H1 (cell line): ENCODE results near the gene LRRFIP1. TPM values are rescaled to one million over a fixed set of nuclear protein-coding genes. Genes with fewer than 3 reads are reported as not detected.

Experiments
- CTCF ChIA-PET: fragments of 300-600 bp; sonication (Branson Sonifier 250); formaldehyde crosslinking; loops from one replicate; lab custom pipeline; 2021; ENCODE audit not compliant: partially characterized antibody; lab: Charles Lee
- POLR2A ChIA-PET: fragments of 300-600 bp; sonication (Branson Sonifier 250); formaldehyde crosslinking; loops from one replicate; lab custom pipeline; 2021; ENCODE audit warnings: inconsistent platforms; ENCODE audit not compliant: partially characterized antibody; lab: Charles Lee
- DNase-seq, 2 experiments: peaks; one replicate each; pipeline versions ENCODE4 v3.0.0 to v3.0.0-alpha.2; 2010 to 2022; ENCODE audit warnings: low spot score in 2 of 2, low read depth in 1 of 2, mixed read lengths in 1 of 2
- FAIRE-seq: peaks from 2 replicates; lab custom pipeline; 2011; peaks lifted over from hg19 to GRCh38; lab: Jason Lieb, UNC
- H2AFZ ChIP-seq: 2 replicates; pipeline ENCODE4 v1.8.1; 2012; ENCODE audit warnings: low read length, inconsistent platforms
- H2AK5ac ChIP-seq: 2 replicates; pipeline ENCODE4 v1.6.1; 2013; ENCODE audit warnings: low read depth, low read length
- H2BK120ac ChIP-seq: replicated peaks from 2 replicates; pipeline ENCODE3; 2013; ENCODE audit warnings: low read depth, low read length, inconsistent platforms
- H2BK12ac ChIP-seq: 2 replicates; pipeline ENCODE4 v1.6.1; 2013; ENCODE audit warnings: low read depth, low read length
- H2BK15ac ChIP-seq: 2 replicates; pipeline ENCODE4 v1.6.1; 2013; ENCODE audit warnings: low read length
- H2BK20ac ChIP-seq: 2 replicates; pipeline ENCODE4 v1.6.1; 2013; ENCODE audit warnings: low read length
- H2BK5ac ChIP-seq: 2 replicates; pipeline ENCODE4 v1.6.1; 2013; ENCODE audit warnings: low read depth, low read length
- H3K14ac ChIP-seq: 2 replicates; pipeline ENCODE4 v1.6.1; 2013; ENCODE audit warnings: inconsistent platforms; ENCODE audit not compliant: insufficient read length
- H3K18ac ChIP-seq: 2 replicates; pipeline ENCODE4 v1.6.1; 2013; ENCODE audit warnings: low read length; ENCODE audit errors: extremely low read depth
- H3K23ac ChIP-seq: 2 replicates; pipeline ENCODE4 v1.6.1; 2013; ENCODE audit warnings: inconsistent platforms; ENCODE audit not compliant: insufficient read length
- H3K23me2 ChIP-seq: 2 replicates; pipeline ENCODE4 v1.6.1; 2013; ENCODE audit warnings: low read depth, low read length
- H3K27ac ChIP-seq: 2 replicates; pipeline ENCODE4 v1.6.1; 2011; ENCODE audit warnings: low read depth, low read length, inconsistent platforms
- H3K27me3 ChIP-seq, 4 experiments: replicated peaks in 1 of 4; 1 replicate in 1 of 4; 2 replicates in 3 of 4; pipeline versions ENCODE4 v1.6.1 to v1.8.1; 2011 to 2013; ENCODE audit warnings: low read length in 3 of 4, mild to moderate bottlenecking in 3 of 4, inconsistent platforms in 2 of 4, mixed read lengths in 2 of 4, moderate library complexity in 1 of 4; ENCODE audit not compliant: control insufficient read depth in 3 of 4, insufficient read depth in 3 of 4; ENCODE audit errors: extremely low read depth in 1 of 4
- H3K36me3 ChIP-seq, 4 experiments: 2 replicates each; pipeline versions ENCODE4 v1.6.1 to v1.8.1; 2011 to 2013; ENCODE audit warnings: mild to moderate bottlenecking in 4 of 4, low read length in 3 of 4, moderate library complexity in 2 of 4, control low read depth in 1 of 4, inconsistent platforms in 1 of 4; ENCODE audit not compliant: insufficient read depth in 4 of 4, control insufficient read depth in 2 of 4
- H3K4ac ChIP-seq: replicated peaks from 2 replicates; pipeline ENCODE3; 2013; ENCODE audit warnings: low read length, low read depth, mixed read lengths, inconsistent platforms; ENCODE audit not compliant: insufficient read length
- H3K4me1 ChIP-seq, 4 experiments: replicated peaks in 1 of 4; 1 replicate in 1 of 4; 2 replicates in 3 of 4; pipeline versions ENCODE4 v1.6.1 to v1.8.1; 2011 to 2013; ENCODE audit warnings: low read length in 3 of 4, inconsistent platforms in 2 of 4, mixed read lengths in 1 of 4; ENCODE audit not compliant: insufficient read depth in 4 of 4, control insufficient read depth in 3 of 4
- H3K4me2 ChIP-seq, 2 experiments: 2 replicates each; pipeline versions ENCODE4 v1.6.1 to v1.8.1; 2011 to 2013; ENCODE audit warnings: low read depth in 2 of 2, low read length in 2 of 2, control low read depth in 1 of 2, inconsistent platforms in 1 of 2, mild to moderate bottlenecking in 1 of 2; ENCODE audit not compliant: insufficient read depth in 1 of 2
- H3K4me3 ChIP-seq, 4 experiments: fragments of 200-600, 300-600 bp in 1 of 4; sonication (generic), shearing (Covaris generic), sonication (Bioruptor Twin) in 1 of 4; 2 replicates each; pipeline versions ENCODE4 v1.5.1 to v1.8.1; 2011 to 2016; ENCODE audit warnings: low read length in 4 of 4, low read depth in 3 of 4, control low read depth in 2 of 4, inconsistent platforms in 2 of 4, mild to moderate bottlenecking in 2 of 4, mixed read lengths in 1 of 4, moderate library complexity in 1 of 4; ENCODE audit not compliant: insufficient read depth in 2 of 4; ENCODE audit errors: extremely low read depth in 1 of 4
- H3K56ac ChIP-seq: replicated peaks from 2 replicates; pipeline ENCODE3; 2013; ENCODE audit warnings: low read depth, mild to moderate bottlenecking, mixed read lengths, low read length, inconsistent platforms; ENCODE audit not compliant: insufficient read length
- H3K79me1 ChIP-seq: 2 replicates; pipeline ENCODE4 v1.6.1; 2013; ENCODE audit warnings: low read depth, low read length, control low read depth
- H3K79me2 ChIP-seq, 2 experiments: 2 replicates each; pipeline versions ENCODE4 v1.6.1 to v1.8.1; 2012 to 2013; ENCODE audit warnings: low read length in 2 of 2, mild to moderate bottlenecking in 2 of 2, inconsistent platforms in 1 of 2; ENCODE audit not compliant: insufficient read depth in 2 of 2, control insufficient read depth in 1 of 2
- H3K9ac ChIP-seq, 4 experiments: replicated peaks in 1 of 4; 1 replicate in 1 of 4; 2 replicates in 3 of 4; pipeline versions ENCODE4 v1.6.1 to v1.8.1; 2011 to 2013; ENCODE audit warnings: low read depth in 3 of 4, low read length in 3 of 4, control low read depth in 2 of 4, mild to moderate bottlenecking in 2 of 4, moderate library complexity in 2 of 4, inconsistent platforms in 1 of 4; ENCODE audit errors: extremely low read depth in 1 of 4
- H3K9me3 ChIP-seq, 2 experiments: 2 replicates each; pipeline versions ENCODE4 v1.6.1 to v1.8.1; 2012 to 2013; ENCODE audit warnings: mild to moderate bottlenecking in 2 of 2, moderate library complexity in 2 of 2, control low read depth in 1 of 2, inconsistent platforms in 1 of 2, low read depth in 1 of 2, low read length in 1 of 2, mixed read lengths in 1 of 2; ENCODE audit not compliant: insufficient read depth in 2 of 2
- H4K20me1 ChIP-seq, 2 experiments: replicated peaks in 1 of 2; 2 replicates each; pipeline versions ENCODE3 to v1.8.1; 2011 to 2013; ENCODE audit warnings: inconsistent platforms in 2 of 2, low read length in 2 of 2, mild to moderate bottlenecking in 1 of 2; ENCODE audit not compliant: insufficient read depth in 2 of 2, control insufficient read depth in 1 of 2
- H4K5ac ChIP-seq: 2 replicates; pipeline ENCODE4 v1.6.1; 2013; ENCODE audit warnings: low read length, low read depth, mixed read lengths, inconsistent platforms; ENCODE audit not compliant: insufficient read length
- H4K8ac ChIP-seq: 2 replicates; pipeline ENCODE4 v1.8.0; 2013; ENCODE audit warnings: mild to moderate bottlenecking, moderate library complexity, low read length, inconsistent platforms; ENCODE audit not compliant: insufficient read depth; ENCODE audit errors: extremely low read depth
- H4K91ac ChIP-seq: replicated peaks from 2 replicates; pipeline ENCODE3; 2013; ENCODE audit warnings: low read length, mixed read lengths, inconsistent platforms; ENCODE audit not compliant: insufficient read length
- SIN3A ChIP-seq, 2 experiments: IDR thresholded peaks in 1 of 2; conservative IDR thresholded peaks in 1 of 2; 2 replicates each; pipeline ENCODE4 v1.6.1; 2011 to 2012; ENCODE audit warnings: low read length in 2 of 2, improper control_type of control experiment in 1 of 2, low read depth in 1 of 2, mild to moderate bottlenecking in 1 of 2
- SP2 ChIP-seq: IDR thresholded peaks from 2 replicates; pipeline ENCODE4 v1.6.1; 2012; ENCODE audit warnings: mild to moderate bottlenecking, low read length, inconsistent platforms
- whole genome bisulfite sequencing, 2 experiments: shearing (Covaris generic) in 1 of 2; methylation state at CpG; one replicate each; pipeline versions ENCODE4 v1.1.6 to v1.1.7; 2013 to 2015; ENCODE audit warnings: low lambda C conversion rate in 2 of 2, mixed read lengths in 2 of 2, inconsistent platforms in 1 of 2, low coverage in 1 of 2, missing lambda C conversion rate in 1 of 2; ENCODE audit not compliant: insufficient replicate concordance in 2 of 2, insufficient coverage in 1 of 2, insufficient read length in 1 of 2; ENCODE audit errors: extremely low coverage in 1 of 2, missing lambda C conversion rate in 1 of 2; 5-methylcytosine and 5-hydroxymethylcytosine counted together
- polyA plus RNA-seq, 7 experiments: library from polyadenylated mRNA; depleted of rRNA in 3 of 7; stranded (reverse) in 5 of 7; unstranded in 2 of 7; fragments of >200 nt in 5 of 7; fragments of 200-250 nt in 2 of 7; gene quantifications; 1 replicate in 5 of 7; 2 replicates in 1 of 7; 4 replicates in 1 of 7; pipeline versions ENCODE4 v1.2.1 to v1.2.3, GENCODE V29; 2011 to 2013; ENCODE audit warnings: missing spikeins in 2 of 7, mixed read lengths in 2 of 7
- total RNA-seq: library from RNA; stranded (reverse); fragmentation: NEBNext Ultra II Directional; extraction: Animal tissue kit (Norgen Biotek cat#: 25700); gene quantifications from 2 replicates; pipeline ENCODE4 v1.2.1, GENCODE V29; 2021

Gene LRRFIP1
- total and polyA plus RNA-seq, 2 of the 8 experiments (the other 6 are each of a cell fraction or from before 2014, with no cell fraction given): 12.1 to 75.8 TPM

- H3K27me3 ChIP-seq: no peaks in the 10 kb centered on the region
- H3K27ac ChIP-seq: no peak overlapping the region
- no peaks in the 10 kb centered on the region for H3K23me2 ChIP-seq
- no peak overlapping the region for H4K91ac ChIP-seq
- H3K4ac ChIP-seq: no peak overlapping the region
- H3K18ac ChIP-seq: no peak overlapping the region
- no peak overlapping the region for H2BK120ac ChIP-seq
- H3K14ac ChIP-seq: no peak overlapping the region
- H2BK12ac ChIP-seq: no peak overlapping the region
- no peak overlapping the region for H2BK5ac ChIP-seq
- no peaks in the 10 kb centered on the region for H3K36me3 ChIP-seq
- no peak overlapping the region for H3K56ac ChIP-seq
- FAIRE-seq: peak; percentile 48
- no peak overlapping the region for H2BK20ac ChIP-seq
- no peak overlapping the region for H2AFZ ChIP-seq
- no peak overlapping the region for H2AK5ac ChIP-seq
- peaks cover 6 to 21% (median 8%) of the 10 kb centered on the region in 4 experiments for H3K4me1 ChIP-seq
- no peak overlapping the region for H3K23ac ChIP-seq
- no peak overlapping the region for H2BK15ac ChIP-seq
- H3K4me3 ChIP-seq: no peak overlapping the region
- CTCF ChIA-PET: interaction anchor here (1.0 to 1.9 kb wide), 3 partner anchors 19 to 109 kb away, joined by 4 to 5 read pairs (median 4); no protein-coding TSS in a partner anchor
- H3K79me1 ChIP-seq: peaks cover 5% of the 10 kb centered on the region
- no peaks in the 10 kb centered on the region for H3K79me2 ChIP-seq
- POLR2A ChIA-PET: interaction anchor here (1.1 to 1.2 kb wide), 3 partner anchors 15 to 621 kb away, joined by 3 to 4 read pairs (median 3); no protein-coding TSS in a partner anchor
- TF ChIP-seq SIN3A (conservative IDR thresholded peaks at IDR 0.05 in 1 of 2, IDR thresholded peaks at IDR 0.05 in 1 of 2; ENCODE audit: low read depth in 1 of 2, low read length in 2 of 2) (0 out of 4 replicates have a peak, but pooled peaks of 1 of the 2 experiments have one; percentile 27), SP2 (no peak)
- no peak overlapping the region; a peak in 1 of 7 replicates for H3K9ac ChIP-seq
- no peak for DNase-seq
- H4K8ac ChIP-seq: no peak overlapping the region
- WGBS, 2 experiments: 56% methylated on average over 7 of the region's 7 CpGs; no CpG with 5 or more reads in 1 of the 2 experiments
- H3K4me2 ChIP-seq: peak overlapping the region; percentile 4 to 7; a peak in 2 of 4 replicates
- H4K5ac ChIP-seq: no peak overlapping the region
- H4K20me1 ChIP-seq: peaks cover 0 to 6% of the 10 kb centered on the region in 2 experiments
- H3K9me3 ChIP-seq: no peaks in the 10 kb centered on the region
Measured at GRCh38 chr2:237665713-237666143, 38.3 kb downstream of the LRRFIP1 start.
